GM23248 (cell line): ENCODE results near the gene CORO2B. TPM values are rescaled to one million over a fixed set of nuclear protein-coding genes. Genes with fewer than 3 reads are reported as not detected.

Experiments used
- DNase-seq: peaks from one replicate; pipeline ENCODE4 v3.0.0-alpha.2; 2015
- H2AFZ ChIP-seq: fragments of 200-600 bp; sonication (generic); 2 replicates; pipeline ENCODE4 v1.6.1; 2016; ENCODE audit warnings: antibody characterized with exemption
- H3F3A ChIP-seq: fragments of 200-600 bp; sonication (generic); 2 replicates; pipeline ENCODE4 v1.6.1; 2016; ENCODE audit warnings: mild to moderate bottlenecking, antibody characterized with exemption, mixed run types; ENCODE audit not compliant: insufficient read depth
- H3K27ac ChIP-seq: fragments of 200-600 bp; sonication (generic); 2 replicates; pipeline ENCODE4 v1.5.1; 2016; ENCODE audit warnings: mild to moderate bottlenecking
- H3K27me3 ChIP-seq: fragments of 200-600 bp; sonication (generic); replicated peaks from 2 replicates; pipeline ENCODE4 v1.6.1; 2016; ENCODE audit warnings: mild to moderate bottlenecking; ENCODE audit not compliant: insufficient read depth
- H3K36me3 ChIP-seq: fragments of 200-600 bp; sonication (generic); 2 replicates; pipeline ENCODE4 v1.6.1; 2016; ENCODE audit warnings: low read depth, mild to moderate bottlenecking
- H3K4me1 ChIP-seq: fragments of 200-600 bp; sonication (generic); 2 replicates; pipeline ENCODE4 v1.6.1; 2016; ENCODE audit warnings: mild to moderate bottlenecking; ENCODE audit not compliant: insufficient read depth
- H3K4me2 ChIP-seq: fragments of 200-600 bp; sonication (generic); one replicate; pipeline ENCODE4 v1.6.1; 2016; ENCODE audit warnings: mild to moderate bottlenecking; ENCODE audit not compliant: unreplicated experiment
- H3K4me3 ChIP-seq: fragments of 200-600 bp; sonication (generic); 2 replicates; pipeline ENCODE4 v1.5.1; 2016; ENCODE audit warnings: mild to moderate bottlenecking
- H3K79me2 ChIP-seq: fragments of 200-600 bp; sonication (generic); 2 replicates; pipeline ENCODE4 v1.6.1; 2016; ENCODE audit warnings: mild to moderate bottlenecking; ENCODE audit not compliant: insufficient read depth
- H3K9ac ChIP-seq: fragments of 200-600 bp; sonication (generic); 2 replicates; pipeline ENCODE4 v1.6.1; 2016; ENCODE audit warnings: mild to moderate bottlenecking
- H3K9me2 ChIP-seq: fragments of 200-600 bp; sonication (generic); 2 replicates; pipeline ENCODE4 v1.6.1; 2016; ENCODE audit warnings: mixed run types, mild to moderate bottlenecking, moderate library complexity; ENCODE audit not compliant: insufficient read depth
- H3K9me3 ChIP-seq: fragments of 200-600 bp; sonication (generic); one replicate; pipeline ENCODE4 v1.6.1; 2017; ENCODE audit warnings: low read depth
- H4K20me1 ChIP-seq: fragments of 200-600 bp; sonication (generic); 2 replicates; pipeline ENCODE4 v1.6.0; 2016; ENCODE audit not compliant: insufficient read depth
- EZH2 ChIP-seq: fragments of 200-600 bp; sonication (generic); IDR thresholded peaks from 2 replicates; pipeline ENCODE4 v1.6.1; 2018; ENCODE audit warnings: antibody characterized with exemption, mild to moderate bottlenecking; ENCODE audit not compliant: insufficient read depth, poor library complexity, severe bottlenecking
- EZH2phosphoT487 ChIP-seq: fragments of 200-600 bp; sonication (generic); IDR thresholded peaks from 2 replicates; pipeline ENCODE4 v1.6.1; 2018; ENCODE audit warnings: antibody characterized with exemption, moderate library complexity, mild to moderate bottlenecking, low read depth; ENCODE audit not compliant: insufficient read depth
- WGBS, 2 experiments: methylation state at CpG; one replicate each; pipeline ENCODE4 v1.1.6; 2015 to 2017; ENCODE audit warnings: low lambda C conversion rate in 2 of 2, low coverage in 1 of 2; ENCODE audit errors: missing lambda C conversion rate in 2 of 2; 5-methylcytosine and 5-hydroxymethylcytosine counted together
- in situ Hi-C: fragments of 300-500 bp; cut with MboI; formaldehyde crosslinking; loops from 2 replicates; pipeline ENCODE4 v1.15.0; 2020
- polyA plus RNA-seq: library from polyadenylated mRNA; unstranded; fragments of >200 nt; fragmentation: Nextera tagmentation; extraction: Ambion mirVana; gene quantifications from 2 replicates; pipeline ENCODE4 v1.2.1, GENCODE V29; 2016
- total RNA-seq: library from RNA; depleted of rRNA; stranded (reverse); fragments of >200 nt; shearing (Covaris generic); gene quantifications from 2 replicates; pipeline ENCODE4 v1.2.3, GENCODE V29; 2014

The CORO2B gene
- total and polyA plus RNA-seq, 2 experiments from 2014 or later, result 2.7 to 7.7 TPM

GRCh38 chr15:68631601-68632051 lies 52.8 kb downstream of the CORO2B start:
- peaks cover 18% of the 10 kb centered on the region for H3K79me2 ChIP-seq
- H3K9ac ChIP-seq, result no peak overlapping the region
- peaks cover 17% of the 10 kb centered on the region for H3K4me1 ChIP-seq
- no peaks in the 10 kb centered on the region for H3K27me3 ChIP-seq
- no peak overlapping the region for H3K4me3 ChIP-seq
- H3K36me3 ChIP-seq, result no peaks in the 10 kb centered on the region
- in situ Hi-C loops, result no loop called here
- H3K9me2 ChIP-seq, result no peaks in the 10 kb centered on the region
- H3K9me3 ChIP-seq, result no peaks in the 10 kb centered on the region
- H2AFZ ChIP-seq, result no peak overlapping the region
- H4K20me1 ChIP-seq, result no peaks in the 10 kb centered on the region
- no peak overlapping the region for H3K4me2 ChIP-seq
- H3K27ac ChIP-seq, result no peak overlapping the region
- no peaks in the 10 kb centered on the region for H3F3A ChIP-seq
- TF ChIP-seq EZH2phosphoT487 (no peak), EZH2 (no peak)
- 79 to 89% methylated on average over 6 of the region's 6 CpGs for WGBS, 2 experiments
- DNase-seq, result no peak

GRCh38 chr15:68632101-68632500 lies 53.3 kb downstream of the CORO2B start:
- Histone ChIP-seq H2AFZ (no peak overlapping the region), H3K4me3 (no peak overlapping the region), H3K4me2 (no peak overlapping the region), H4K20me1 (no peaks in the 10 kb centered on the region), H3K27ac (no peak overlapping the region), H3K9me3 (no peaks in the 10 kb centered on the region), H3K36me3 (no peaks in the 10 kb centered on the region), H3K9ac (no peak overlapping the region), H3K9me2 (no peaks in the 10 kb centered on the region), H3F3A (no peaks in the 10 kb centered on the region), H3K27me3 (no peaks in the 10 kb centered on the region), H3K4me1 (peaks cover 12% of the 10 kb centered on the region), H3K79me2 (peaks cover 14% of the 10 kb centered on the region)
- 92 to 93% methylated on average over 9 of the region's 9 CpGs for WGBS, 2 experiments
- in situ Hi-C loops, result no loop called here
- TF ChIP-seq EZH2phosphoT487 (no peak), EZH2 (no peak)
- DNase-seq, result no peak

GRCh38 chr15:68633231-68634121 lies 54.7 kb downstream of the CORO2B start:
- no peaks in the 10 kb centered on the region for H3K9me2 ChIP-seq

GRCh38 chr15:68634122-68634482 lies 55.3 kb downstream of the CORO2B start:
- Histone ChIP-seq H4K20me1 (no peaks in the 10 kb centered on the region), H3F3A (peaks cover 10% of the 10 kb centered on the region), H3K9ac (no peak overlapping the region), H3K27ac (no peak overlapping the region), H3K27me3 (no peaks in the 10 kb centered on the region), H2AFZ (no peak overlapping the region), H3K79me2 (peaks cover 4% of the 10 kb centered on the region; the same call in 1 of the 2 replicates), H3K4me2 (no peak overlapping the region), H3K4me3 (no peak overlapping the region), H3K9me3 (no peaks in the 10 kb centered on the region), H3K36me3 (no peaks in the 10 kb centered on the region), H3K9me2 (no peaks in the 10 kb centered on the region), H3K4me1 (peaks cover 29% of the 10 kb centered on the region)
- no peak for DNase-seq
- WGBS, 2 experiments, result 98 to 99% methylated on average over 4 of the region's 4 CpGs
- in situ Hi-C loops, result no loop called here
- no peak for TF ChIP-seq EZH2
- TF ChIP-seq EZH2phosphoT487, result no peak

More at GRCh38 chr15:68633231-68634121, 54.7 kb downstream of the CORO2B start:
- H3K36me3 ChIP-seq, result no peaks in the 10 kb centered on the region
- peaks cover 4% of the 10 kb centered on the region for H3F3A ChIP-seq
- no peak overlapping the region for H3K4me3 ChIP-seq
- H3K4me2 ChIP-seq, result no peak overlapping the region
- peaks cover 23% of the 10 kb centered on the region for H3K4me1 ChIP-seq
- no peaks in the 10 kb centered on the region for H3K9me3 ChIP-seq
- H3K27me3 ChIP-seq, result no peaks in the 10 kb centered on the region
- H3K27ac ChIP-seq, result no peak overlapping the region
- no peak overlapping the region for H3K9ac ChIP-seq
- H4K20me1 ChIP-seq, result no peaks in the 10 kb centered on the region
- H2AFZ ChIP-seq, result no peak overlapping the region
- no peak for TF ChIP-seq EZH2phosphoT487
- TF ChIP-seq EZH2, result no peak
- H3K79me2 ChIP-seq, result peaks cover 4% of the 10 kb centered on the region; the same call in 1 of the 2 replicates
- DNase-seq, result no peak
- in situ Hi-C loops, result no loop called here
- 89 to 90% methylated on average over 10 of the region's 10 CpGs for WGBS, 2 experiments
